ENCODE measurements around the gene HGF.

Gene HGF

GRCh38 chr7:81672872-81673271 is 97.0 kb downstream of the HGF start:
- H3K9me3 ChIP-seq (ENCODE audit: control insufficient read depth, insufficient read depth, low read length): no peaks in the 10 kb centered on the region
- no peaks in the 10 kb centered on the region for H3K36me3 ChIP-seq (ENCODE audit: control insufficient read depth, insufficient read depth, low read length)
- peaks cover 20% of the 10 kb centered on the region for H3K4me1 ChIP-seq (ENCODE audit: control insufficient read depth, insufficient read depth, low read length)

GRCh38 chr7:81669476-81670105 is 100.3 kb downstream of the HGF start:
- Histone ChIP-seq H3K9me3 (ENCODE audit: control insufficient read depth, insufficient read depth, low read length) (no peaks in the 10 kb centered on the region), H3K36me3 (ENCODE audit: control insufficient read depth, insufficient read depth, low read length) (no peaks in the 10 kb centered on the region), H3K4me1 (ENCODE audit: control insufficient read depth, insufficient read depth, low read length) (peaks cover 29% of the 10 kb centered on the region), H3K4me3 (ENCODE audit: low read depth, low read length) (no peak overlapping the region), H3K27me3 (ENCODE audit: control insufficient read depth, insufficient read depth, low read length) (no peaks in the 10 kb centered on the region), H3K9ac (ENCODE audit: low read depth, low read length) (no peak overlapping the region)

More at GRCh38 chr7:81672872-81673271, 97.0 kb downstream of the HGF start:
- Histone ChIP-seq H3K9ac (ENCODE audit: low read depth, low read length) (no peak overlapping the region), H3K27me3 (ENCODE audit: control insufficient read depth, insufficient read depth, low read length) (no peaks in the 10 kb centered on the region), H3K4me3 (ENCODE audit: low read depth, low read length) (no peak overlapping the region)

- H3K9me3 ChIP-seq (ENCODE audit: control insufficient read depth, insufficient read depth, low read length): no peaks in the 10 kb centered on the region
- no peak overlapping the region for H3K4me3 ChIP-seq (ENCODE audit: low read depth, low read length)
- peaks cover 9% of the 10 kb centered on the region for H3K4me1 ChIP-seq (ENCODE audit: control insufficient read depth, insufficient read depth, low read length)
- no peaks in the 10 kb centered on the region for H3K36me3 ChIP-seq (ENCODE audit: control insufficient read depth, insufficient read depth, low read length)
- H3K27me3 ChIP-seq (ENCODE audit: control insufficient read depth, insufficient read depth, low read length): no peaks in the 10 kb centered on the region
- H3K9ac ChIP-seq (ENCODE audit: low read depth, low read length): no peak overlapping the region
These were observed 103.6 kb downstream of the HGF start for GRCh38 chr7:81666209-81666608.

- Histone ChIP-seq H3K9me3 (ENCODE audit: control insufficient read depth, insufficient read depth, low read length) (no peaks in the 10 kb centered on the region), H3K27me3 (ENCODE audit: control insufficient read depth, insufficient read depth, low read length) (no peaks in the 10 kb centered on the region), H3K4me1 (ENCODE audit: control insufficient read depth, insufficient read depth, low read length) (peaks cover 9% of the 10 kb centered on the region), H3K36me3 (ENCODE audit: control insufficient read depth, insufficient read depth, low read length) (no peaks in the 10 kb centered on the region), H3K4me3 (ENCODE audit: low read depth, low read length) (no peak overlapping the region), H3K9ac (ENCODE audit: low read depth, low read length) (no peak overlapping the region)
These were observed 104.6 kb downstream of the HGF start for GRCh38 chr7:81665236-81665635.

GRCh38 chr7:81664304-81664703 is 105.5 kb downstream of the HGF start:
- Histone ChIP-seq H3K9me3 (ENCODE audit: control insufficient read depth, insufficient read depth, low read length) (no peaks in the 10 kb centered on the region), H3K4me1 (ENCODE audit: control insufficient read depth, insufficient read depth, low read length) (peaks cover 9% of the 10 kb centered on the region), H3K36me3 (ENCODE audit: control insufficient read depth, insufficient read depth, low read length) (no peaks in the 10 kb centered on the region), H3K27me3 (ENCODE audit: control insufficient read depth, insufficient read depth, low read length) (no peaks in the 10 kb centered on the region), H3K9ac (ENCODE audit: low read depth, low read length) (no peak overlapping the region), H3K4me3 (ENCODE audit: low read depth, low read length) (no peak overlapping the region)

- no peaks in the 10 kb centered on the region for H3K36me3 ChIP-seq (ENCODE audit: control insufficient read depth, insufficient read depth, low read length)
- H3K4me3 ChIP-seq (ENCODE audit: low read depth, low read length): no peak overlapping the region
- H3K4me1 ChIP-seq (ENCODE audit: control insufficient read depth, insufficient read depth, low read length): peaks cover 9% of the 10 kb centered on the region
- H3K27me3 ChIP-seq (ENCODE audit: control insufficient read depth, insufficient read depth, low read length): no peaks in the 10 kb centered on the region
- no peak overlapping the region for H3K9ac ChIP-seq (ENCODE audit: low read depth, low read length)
- H3K9me3 ChIP-seq (ENCODE audit: control insufficient read depth, insufficient read depth, low read length): no peaks in the 10 kb centered on the region
These were observed 107.3 kb downstream of the HGF start for GRCh38 chr7:81662531-81662930.

- Histone ChIP-seq H3K36me3 (ENCODE audit: control insufficient read depth, insufficient read depth, low read length) (no peaks in the 10 kb centered on the region), H3K9me3 (ENCODE audit: control insufficient read depth, insufficient read depth, low read length) (no peaks in the 10 kb centered on the region), H3K9ac (ENCODE audit: low read depth, low read length) (no peak overlapping the region), H3K27me3 (ENCODE audit: control insufficient read depth, insufficient read depth, low read length) (no peaks in the 10 kb centered on the region), H3K4me1 (ENCODE audit: control insufficient read depth, insufficient read depth, low read length) (no peaks in the 10 kb centered on the region), H3K4me3 (ENCODE audit: low read depth, low read length) (no peak overlapping the region)
These were observed 110.0 kb downstream of the HGF start for GRCh38 chr7:81659697-81660395.

GRCh38 chr7:81657551-81657950 is 112.3 kb downstream of the HGF start:
- no peak overlapping the region for H3K4me3 ChIP-seq (ENCODE audit: low read depth, low read length)
- no peaks in the 10 kb centered on the region for H3K36me3 ChIP-seq (ENCODE audit: control insufficient read depth, insufficient read depth, low read length)
- no peaks in the 10 kb centered on the region for H3K9me3 ChIP-seq (ENCODE audit: control insufficient read depth, insufficient read depth, low read length)
- H3K9ac ChIP-seq (ENCODE audit: low read depth, low read length): no peak overlapping the region
- no peaks in the 10 kb centered on the region for H3K4me1 ChIP-seq (ENCODE audit: control insufficient read depth, insufficient read depth, low read length)
- no peaks in the 10 kb centered on the region for H3K27me3 ChIP-seq (ENCODE audit: control insufficient read depth, insufficient read depth, low read length)

GRCh38 chr7:81655271-81655670 is 114.6 kb downstream of the HGF start:
- no peaks in the 10 kb centered on the region for H3K4me1 ChIP-seq (ENCODE audit: control insufficient read depth, insufficient read depth, low read length)
- H3K27me3 ChIP-seq (ENCODE audit: control insufficient read depth, insufficient read depth, low read length): no peaks in the 10 kb centered on the region
- no peak overlapping the region for H3K9ac ChIP-seq (ENCODE audit: low read depth, low read length)
- no peaks in the 10 kb centered on the region for H3K9me3 ChIP-seq (ENCODE audit: control insufficient read depth, insufficient read depth, low read length)
- no peak overlapping the region for H3K4me3 ChIP-seq (ENCODE audit: low read depth, low read length)
- H3K36me3 ChIP-seq (ENCODE audit: control insufficient read depth, insufficient read depth, low read length): no peaks in the 10 kb centered on the region

GRCh38 chr7:81652225-81652624 is 117.6 kb downstream of the HGF start:
- Histone ChIP-seq H3K27me3 (ENCODE audit: control insufficient read depth, insufficient read depth, low read length) (no peaks in the 10 kb centered on the region), H3K4me1 (ENCODE audit: control insufficient read depth, insufficient read depth, low read length) (no peaks in the 10 kb centered on the region), H3K4me3 (ENCODE audit: low read depth, low read length) (no peak overlapping the region), H3K9ac (ENCODE audit: low read depth, low read length) (no peak overlapping the region), H3K9me3 (ENCODE audit: control insufficient read depth, insufficient read depth, low read length) (no peaks in the 10 kb centered on the region), H3K36me3 (ENCODE audit: control insufficient read depth, insufficient read depth, low read length) (no peaks in the 10 kb centered on the region)

All from iPS-15b (cell line).